HepG2 (cell line): ENCODE data around the gene CLIC1. TPM values are rescaled to one million over a fixed set of nuclear protein-coding genes. Genes with fewer than 3 reads are reported as not detected.

Experiments
- CCAR2 ChIP-seq: fragments of 200-400 bp; formaldehyde crosslinking; optimal IDR thresholded peaks from 2 replicates; pipeline ENCODE3; 2018; ENCODE audit warnings: low read depth, mild to moderate bottlenecking, low read length, moderate library complexity
- FOXC1 ChIP-seq: sonication (generic); formaldehyde crosslinking; IDR thresholded peaks from 2 replicates; pipeline ENCODE4 v1.8.0; 2022; ENCODE audit warnings: mild to moderate bottlenecking, missing genetic modification reagents, borderline replicate concordance
- FOXM1 ChIP-seq: sonication (generic); formaldehyde crosslinking; IDR thresholded peaks from 2 replicates; pipeline ENCODE4 v1.5.0; 2020; ENCODE audit warnings: missing genetic modification reagents
- KLF15 ChIP-seq: sonication (generic); formaldehyde crosslinking; IDR thresholded peaks from 2 replicates; pipeline ENCODE4 v1.8.1; 2023; ENCODE audit warnings: borderline replicate concordance, mild to moderate bottlenecking, inconsistent platforms, missing genetic modification reagents, mixed read lengths
- MED1 ChIP-seq: sonication (generic); formaldehyde crosslinking; IDR thresholded peaks from 2 replicates; pipeline ENCODE4 v1.4.0; 2020; ENCODE audit warnings: missing genetic modification reagents
- NFATC3 ChIP-seq: sonication (generic); formaldehyde crosslinking; IDR thresholded peaks from 2 replicates; pipeline ENCODE4 v1.5.1; 2020; ENCODE audit warnings: mild to moderate bottlenecking, missing genetic modification reagents
- PHB2 ChIP-seq: fragments of 450-650 bp; IDR thresholded peaks from 2 replicates; pipeline ENCODE4 v1.6.1; 2018; ENCODE audit not compliant: partially characterized antibody
- RBAK ChIP-seq: sonication (generic); formaldehyde crosslinking; IDR thresholded peaks from 2 replicates; pipeline ENCODE4 v1.5.1; 2020; ENCODE audit warnings: mild to moderate bottlenecking, missing genetic modification reagents
- RBM39 ChIP-seq: fragments of 200-400 bp; formaldehyde crosslinking; IDR thresholded peaks from one replicate; pipeline ENCODE4 v1.6.1; 2018; ENCODE audit warnings: antibody characterized with exemption, mild to moderate bottlenecking, low read depth, low read length; ENCODE audit not compliant: poor library complexity, severe bottlenecking
- SP4 ChIP-seq: sonication (generic); formaldehyde crosslinking; IDR thresholded peaks from 2 replicates; pipeline ENCODE4 v1.8.1; 2023; ENCODE audit warnings: mild to moderate bottlenecking, missing genetic modification reagents
- STAG1 ChIP-seq: sonication (generic); formaldehyde crosslinking; IDR thresholded peaks from 2 replicates; pipeline ENCODE4 v1.4.0; 2020; ENCODE audit warnings: missing genetic modification reagents
- ZNF205 ChIP-seq: IDR thresholded peaks from 2 replicates; pipeline ENCODE4 v1.6.1; 2018; ENCODE audit warnings: missing biosample characterization, missing genetic modification reagents
- ZNF350 ChIP-seq: sonication (generic); formaldehyde crosslinking; IDR thresholded peaks from 2 replicates; pipeline ENCODE4 v1.4.0; 2020; ENCODE audit warnings: mild to moderate bottlenecking, low read depth, missing genetic modification reagents, borderline replicate concordance
- ZNF605 ChIP-seq: sonication (generic); formaldehyde crosslinking; IDR thresholded peaks from 2 replicates; pipeline ENCODE4 v1.8.0; 2022; ENCODE audit warnings: mild to moderate bottlenecking, missing genetic modification reagents
- ZNF629 ChIP-seq: sonication (generic); formaldehyde crosslinking; conservative IDR thresholded peaks from 2 replicates; pipeline ENCODE4 v1.5.0; 2020; ENCODE audit warnings: missing genetic modification reagents
- ZSCAN25 ChIP-seq: sonication (generic); formaldehyde crosslinking; IDR thresholded peaks from 2 replicates; pipeline ENCODE4 v1.8.0; 2022; ENCODE audit warnings: mild to moderate bottlenecking, missing genetic modification reagents
- polyA plus RNA-seq, 8 experiments: library from polyadenylated mRNA; depleted of rRNA in 3 of 8; stranded (reverse) in 7 of 8; unstranded in 1 of 8; fragments of >200 nt; fragmentation: Illumina TruSeq in 4 of 8; extraction: Trizol in 4 of 8; gene quantifications; 2 replicates each; pipeline versions ENCODE4 v1.2.1 to v1.2.3, GENCODE V29; 2011 to 2016; ENCODE audit warnings: low read depth in 4 of 8, missing spikeins in 1 of 8, mixed read lengths in 1 of 8; ENCODE audit not compliant: insufficient read depth in 1 of 8
- total RNA-seq, 5 experiments: library from RNA; depleted of rRNA; stranded (reverse); fragments of >200 nt; fragmentation: Illumina TruSeq; extraction: Trizol; gene quantifications; 2 replicates each; pipeline ENCODE4 v1.2.3, GENCODE V29; 2016; ENCODE audit warnings: low read depth in 1 of 5
- TF ChIP-seq, protein P1 (sequence below): sonication (generic); formaldehyde crosslinking; IDR thresholded peaks from 2 replicates; pipeline ENCODE4 v1.5.1; 2020; ENCODE audit warnings: mild to moderate bottlenecking, missing genetic modification reagents, borderline replicate concordance
- TF ChIP-seq, protein P2 (sequence below): IDR thresholded peaks from 2 replicates; pipeline ENCODE4 v1.6.1; 2016; ENCODE audit warnings: missing biosample characterization, missing genetic modification reagents, low read depth
- TF ChIP-seq, protein P3 (sequence below): sonication (generic); formaldehyde crosslinking; IDR thresholded peaks from 2 replicates; pipeline ENCODE4 v1.5.0; 2020; ENCODE audit warnings: mild to moderate bottlenecking, missing genetic modification reagents, moderate library complexity
- TF ChIP-seq, protein P4 (sequence below): sonication (generic); formaldehyde crosslinking; IDR thresholded peaks from 2 replicates; pipeline ENCODE4 v1.8.1; 2022; ENCODE audit warnings: low read depth, mild to moderate bottlenecking, missing genetic modification reagents
- TF ChIP-seq, protein P5 (sequence below): sonication (generic); formaldehyde crosslinking; conservative IDR thresholded peaks from 2 replicates; pipeline ENCODE4 v1.8.1; 2023; ENCODE audit warnings: missing genetic modification reagents

The CLIC1 gene
- total and polyA plus RNA-seq, 2 of the 13 experiments (the other 11 are each of a cell fraction or from before 2014, with no cell fraction given): 602 to 891 TPM

DNA sequence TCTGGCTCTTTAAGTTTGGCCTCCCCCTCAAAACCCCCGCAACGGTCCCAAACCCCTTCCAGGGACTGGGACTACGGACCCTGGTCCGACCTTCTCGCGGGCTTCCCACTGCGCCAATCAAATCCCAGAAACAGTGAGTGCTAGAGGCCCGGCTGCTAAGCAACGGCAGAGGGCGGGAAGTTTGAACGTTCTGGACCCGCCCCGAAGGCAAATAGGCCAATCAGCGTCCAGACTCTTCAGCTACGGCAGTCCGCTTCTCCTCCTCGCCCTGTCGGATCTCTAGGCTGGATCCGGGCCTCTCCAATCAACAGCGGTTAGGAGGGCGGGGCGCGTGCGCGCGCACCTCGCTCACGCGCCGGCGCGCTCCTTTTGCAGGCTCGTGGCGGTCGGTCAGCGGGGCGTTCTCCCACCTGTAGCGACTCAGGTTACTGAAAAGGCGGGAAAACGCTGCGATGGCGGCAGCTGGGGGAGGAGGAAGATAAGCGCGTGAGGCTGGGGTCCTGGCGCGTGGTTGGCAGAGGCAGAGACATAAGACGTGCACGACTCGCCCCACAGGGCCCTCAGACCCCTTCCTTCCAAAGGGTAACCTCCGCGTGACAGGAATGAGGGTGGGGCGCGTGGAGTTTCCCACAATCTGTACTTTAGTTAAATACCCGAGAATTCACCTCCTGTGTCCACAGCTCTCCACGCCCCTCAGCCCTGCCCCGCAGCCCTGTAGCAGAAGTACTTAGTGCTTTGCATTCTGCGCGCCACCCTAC is 3.5 kb upstream of the CLIC1 start, which contains the start of gene MSH5 (continued):
- TF ChIP-seq ZSCAN25 (CRISPR knock-in tag) (peak; percentile 91), ZNF605 (CRISPR knock-in tag) (peak; percentile 99), RBAK (CRISPR knock-in tag) (peak; percentile 67), KLF15 (CRISPR knock-in tag) (peak; percentile 95; the same call in 1 of the 2 replicates), FOXC1 (peak; percentile 98), NFATC3 (CRISPR knock-in tag) (peak; percentile 90), RBM39 (peak; percentile 83), SP4 (CRISPR knock-in tag) (peak; percentile 98), ZNF350 (CRISPR knock-in tag) (no peak; the same call in 1 of the 2 replicates), ZNF629 (no peak; the same call in 1 of the 2 replicates), CCAR2 (no peak), MED1 (CRISPR knock-in tag) (peak; percentile 91), FOXM1 (CRISPR knock-in tag) (peak; percentile 67; the same call in 1 of the 2 replicates), STAG1 (CRISPR knock-in tag) (no peak), ZNF205 (peak; percentile 79), PHB2 (no peak)
- TF ChIP-seq, protein P1, sequence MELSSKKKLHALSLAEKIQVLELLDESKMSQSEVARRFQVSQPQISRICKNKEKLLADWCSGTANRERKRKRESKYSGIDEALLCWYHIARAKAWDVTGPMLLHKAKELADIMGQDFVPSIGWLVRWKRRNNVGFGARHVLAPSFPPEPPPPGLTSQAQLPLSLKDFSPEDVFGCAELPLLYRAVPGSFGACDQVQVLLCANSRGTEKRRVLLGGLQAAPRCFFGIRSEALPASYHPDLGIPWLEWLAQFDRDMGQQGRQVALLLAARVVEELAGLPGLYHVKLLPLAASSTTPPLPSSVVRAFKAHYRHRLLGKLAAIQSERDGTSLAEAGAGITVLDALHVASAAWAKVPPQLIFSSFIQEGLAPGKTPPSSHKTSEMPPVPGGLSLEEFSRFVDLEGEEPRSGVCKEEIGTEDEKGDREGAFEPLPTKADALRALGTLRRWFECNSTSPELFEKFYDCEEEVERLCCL: peak; percentile 95
- TF ChIP-seq, protein P2, sequence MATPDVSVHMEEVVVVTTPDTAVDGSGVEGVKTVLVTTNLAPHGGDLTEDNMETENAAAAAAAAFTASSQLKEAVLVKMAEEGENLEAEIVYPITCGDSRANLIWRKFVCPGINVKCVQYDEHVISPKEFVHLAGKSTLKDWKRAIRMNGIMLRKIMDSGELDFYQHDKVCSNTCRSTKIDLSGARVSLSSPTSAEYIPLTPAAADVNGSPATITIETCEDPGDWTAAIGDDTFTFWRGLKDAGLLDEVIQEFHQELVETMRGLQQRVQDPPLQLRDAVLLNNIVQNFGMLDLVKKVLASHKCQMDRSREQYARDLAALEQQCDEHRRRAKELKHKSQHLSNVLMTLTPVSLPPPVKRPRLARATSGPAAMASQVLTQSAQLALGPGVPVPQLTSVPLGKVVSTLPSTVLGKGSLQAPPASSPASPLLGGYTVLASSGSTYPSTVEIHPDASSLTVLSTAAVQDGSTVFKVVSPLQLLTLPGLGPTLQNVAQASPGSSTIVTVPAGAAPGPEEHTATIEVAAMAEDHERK (CRISPR knock-in tag): no peak
- TF ChIP-seq, protein P3, sequence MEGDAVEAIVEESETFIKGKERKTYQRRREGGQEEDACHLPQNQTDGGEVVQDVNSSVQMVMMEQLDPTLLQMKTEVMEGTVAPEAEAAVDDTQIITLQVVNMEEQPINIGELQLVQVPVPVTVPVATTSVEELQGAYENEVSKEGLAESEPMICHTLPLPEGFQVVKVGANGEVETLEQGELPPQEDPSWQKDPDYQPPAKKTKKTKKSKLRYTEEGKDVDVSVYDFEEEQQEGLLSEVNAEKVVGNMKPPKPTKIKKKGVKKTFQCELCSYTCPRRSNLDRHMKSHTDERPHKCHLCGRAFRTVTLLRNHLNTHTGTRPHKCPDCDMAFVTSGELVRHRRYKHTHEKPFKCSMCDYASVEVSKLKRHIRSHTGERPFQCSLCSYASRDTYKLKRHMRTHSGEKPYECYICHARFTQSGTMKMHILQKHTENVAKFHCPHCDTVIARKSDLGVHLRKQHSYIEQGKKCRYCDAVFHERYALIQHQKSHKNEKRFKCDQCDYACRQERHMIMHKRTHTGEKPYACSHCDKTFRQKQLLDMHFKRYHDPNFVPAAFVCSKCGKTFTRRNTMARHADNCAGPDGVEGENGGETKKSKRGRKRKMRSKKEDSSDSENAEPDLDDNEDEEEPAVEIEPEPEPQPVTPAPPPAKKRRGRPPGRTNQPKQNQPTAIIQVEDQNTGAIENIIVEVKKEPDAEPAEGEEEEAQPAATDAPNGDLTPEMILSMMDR (CRISPR knock-in tag): no peak
- TF ChIP-seq, protein P4, sequence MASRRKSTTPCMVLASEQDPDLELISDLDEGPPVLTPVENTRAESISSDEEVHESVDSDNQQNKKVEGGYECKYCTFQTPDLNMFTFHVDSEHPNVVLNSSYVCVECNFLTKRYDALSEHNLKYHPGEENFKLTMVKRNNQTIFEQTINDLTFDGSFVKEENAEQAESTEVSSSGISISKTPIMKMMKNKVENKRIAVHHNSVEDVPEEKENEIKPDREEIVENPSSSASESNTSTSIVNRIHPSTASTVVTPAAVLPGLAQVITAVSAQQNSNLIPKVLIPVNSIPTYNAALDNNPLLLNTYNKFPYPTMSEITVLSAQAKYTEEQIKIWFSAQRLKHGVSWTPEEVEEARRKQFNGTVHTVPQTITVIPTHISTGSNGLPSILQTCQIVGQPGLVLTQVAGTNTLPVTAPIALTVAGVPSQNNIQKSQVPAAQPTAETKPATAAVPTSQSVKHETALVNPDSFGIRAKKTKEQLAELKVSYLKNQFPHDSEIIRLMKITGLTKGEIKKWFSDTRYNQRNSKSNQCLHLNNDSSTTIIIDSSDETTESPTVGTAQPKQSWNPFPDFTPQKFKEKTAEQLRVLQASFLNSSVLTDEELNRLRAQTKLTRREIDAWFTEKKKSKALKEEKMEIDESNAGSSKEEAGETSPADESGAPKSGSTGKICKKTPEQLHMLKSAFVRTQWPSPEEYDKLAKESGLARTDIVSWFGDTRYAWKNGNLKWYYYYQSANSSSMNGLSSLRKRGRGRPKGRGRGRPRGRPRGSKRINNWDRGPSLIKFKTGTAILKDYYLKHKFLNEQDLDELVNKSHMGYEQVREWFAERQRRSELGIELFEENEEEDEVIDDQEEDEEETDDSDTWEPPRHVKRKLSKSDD (CRISPR knock-in tag): peak; percentile 89
- TF ChIP-seq, protein P5, sequence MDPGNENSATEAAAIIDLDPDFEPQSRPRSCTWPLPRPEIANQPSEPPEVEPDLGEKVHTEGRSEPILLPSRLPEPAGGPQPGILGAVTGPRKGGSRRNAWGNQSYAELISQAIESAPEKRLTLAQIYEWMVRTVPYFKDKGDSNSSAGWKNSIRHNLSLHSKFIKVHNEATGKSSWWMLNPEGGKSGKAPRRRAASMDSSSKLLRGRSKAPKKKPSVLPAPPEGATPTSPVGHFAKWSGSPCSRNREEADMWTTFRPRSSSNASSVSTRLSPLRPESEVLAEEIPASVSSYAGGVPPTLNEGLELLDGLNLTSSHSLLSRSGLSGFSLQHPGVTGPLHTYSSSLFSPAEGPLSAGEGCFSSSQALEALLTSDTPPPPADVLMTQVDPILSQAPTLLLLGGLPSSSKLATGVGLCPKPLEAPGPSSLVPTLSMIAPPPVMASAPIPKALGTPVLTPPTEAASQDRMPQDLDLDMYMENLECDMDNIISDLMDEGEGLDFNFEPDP (CRISPR knock-in tag): peak; percentile 99
